ENCODE results near the gene MGAT5B. TPM values are rescaled to one million over a fixed set of nuclear protein-coding genes. Genes with fewer than 3 reads are reported as not detected.

Gene MGAT5B
- total RNA-seq = 0.40 and 0.55 TPM in 2 replicates
- long read RNA-seq = 0 reads

- peaks cover 28% of the 10 kb centered on the region for H3K4me1 Mint-ChIP-seq (ENCODE audit: unreplicated experiment)
- no peaks in the 10 kb centered on the region for H3K9me3 Mint-ChIP-seq (ENCODE audit: unreplicated experiment)
- H3K27me3 Mint-ChIP-seq (ENCODE audit: unreplicated experiment) = peaks cover 9% of the 10 kb centered on the region
- no peaks in the 10 kb centered on the region for H3K36me3 Mint-ChIP-seq (ENCODE audit: unreplicated experiment)
- peak; percentile 93 for DNase-seq (ENCODE audit: extremely low spot score, unreplicated experiment)
- no peak within 1 kb of the TSS for H3K27ac Mint-ChIP-seq (ENCODE audit: unreplicated experiment)
- peak; percentile 94 for TF ChIP-seq CTCF (IDR thresholded peaks at IDR 0.05)
- peak within 1 kb of the TSS; percentile 61 for H3K4me3 Mint-ChIP-seq (ENCODE audit: unreplicated experiment)
These were observed at the start of gene MGAT5B for GRCh38 chr17:76868176-76868668. Gene MGAT5B (plus strand): TSS chr17:76868404. CDS start chr17:76869030, 626 bp downstream.

- H3K36me3 Mint-ChIP-seq (ENCODE audit: unreplicated experiment) = no peaks in the 10 kb centered on the region
- no peak overlapping the region for H3K27ac Mint-ChIP-seq (ENCODE audit: unreplicated experiment)
- H3K27me3 Mint-ChIP-seq (ENCODE audit: unreplicated experiment) = peaks cover 38% of the 10 kb centered on the region
- TF ChIP-seq CTCF (IDR thresholded peaks at IDR 0.05) = no peak
- peaks cover 2% of the 10 kb centered on the region for H3K4me1 Mint-ChIP-seq (ENCODE audit: unreplicated experiment)
- no peak overlapping the region for H3K4me3 Mint-ChIP-seq (ENCODE audit: unreplicated experiment)
- no peaks in the 10 kb centered on the region for H3K9me3 Mint-ChIP-seq (ENCODE audit: unreplicated experiment)
- DNase-seq (ENCODE audit: extremely low spot score, unreplicated experiment) = no peak
These were observed 48.2 kb upstream of the MGAT5B start for GRCh38 chr17:76820039-76820438.

GRCh38 chr17:76820561-76820960 is 47.6 kb upstream of the MGAT5B start:
- no peak for TF ChIP-seq CTCF (IDR thresholded peaks at IDR 0.05)
- H3K27ac Mint-ChIP-seq (ENCODE audit: unreplicated experiment) = no peak overlapping the region
- H3K9me3 Mint-ChIP-seq (ENCODE audit: unreplicated experiment) = no peaks in the 10 kb centered on the region
- no peak overlapping the region for H3K4me3 Mint-ChIP-seq (ENCODE audit: unreplicated experiment)
- peaks cover 36% of the 10 kb centered on the region for H3K27me3 Mint-ChIP-seq (ENCODE audit: unreplicated experiment)
- no peaks in the 10 kb centered on the region for H3K36me3 Mint-ChIP-seq (ENCODE audit: unreplicated experiment)
- peaks cover 2% of the 10 kb centered on the region for H3K4me1 Mint-ChIP-seq (ENCODE audit: unreplicated experiment)
- no peak for DNase-seq (ENCODE audit: extremely low spot score, unreplicated experiment)

- H3K27ac Mint-ChIP-seq (ENCODE audit: unreplicated experiment) = no peak overlapping the region
- TF ChIP-seq CTCF (IDR thresholded peaks at IDR 0.05) = no peak
- peaks cover 38% of the 10 kb centered on the region for H3K27me3 Mint-ChIP-seq (ENCODE audit: unreplicated experiment)
- peaks cover 2% of the 10 kb centered on the region for H3K4me1 Mint-ChIP-seq (ENCODE audit: unreplicated experiment)
- H3K4me3 Mint-ChIP-seq (ENCODE audit: unreplicated experiment) = no peak overlapping the region
- no peaks in the 10 kb centered on the region for H3K9me3 Mint-ChIP-seq (ENCODE audit: unreplicated experiment)
- H3K36me3 Mint-ChIP-seq (ENCODE audit: unreplicated experiment) = no peaks in the 10 kb centered on the region
- DNase-seq (ENCODE audit: extremely low spot score, unreplicated experiment) = no peak
These were observed 45.9 kb upstream of the MGAT5B start for GRCh38 chr17:76822184-76822778.

GRCh38 chr17:76824093-76824492 is 44.1 kb upstream of the MGAT5B start:
- Mint-ChIP-seq H3K27me3 (ENCODE audit: unreplicated experiment) (peaks cover 34% of the 10 kb centered on the region), H3K27ac (ENCODE audit: unreplicated experiment) (no peak overlapping the region), H3K36me3 (ENCODE audit: unreplicated experiment) (no peaks in the 10 kb centered on the region), H3K9me3 (ENCODE audit: unreplicated experiment) (no peaks in the 10 kb centered on the region), H3K4me1 (ENCODE audit: unreplicated experiment) (peaks cover 2% of the 10 kb centered on the region), H3K4me3 (ENCODE audit: unreplicated experiment) (no peak overlapping the region)
- no peak for TF ChIP-seq CTCF (IDR thresholded peaks at IDR 0.05)
- DNase-seq (ENCODE audit: extremely low spot score, unreplicated experiment) = no peak

Data from osteocyte (in vitro differentiated cells).